Measurements from ENCODE around the gene SLC37A2. TPM values are rescaled to one million over a fixed set of nuclear protein-coding genes. Genes with fewer than 3 reads are reported as not detected.

The SLC37A2 gene
- total RNA-seq, 4 donors from 2014 or later, result 0.26 to 4.1 (median 0.86) TPM

GRCh38 chr11:125081098-125081798, 18.1 kb downstream of the SLC37A2 start:
- Histone ChIP-seq H3K36me3 (no peaks in the 10 kb centered on the region), H3K4me1 (no peaks in the 10 kb centered on the region), H3K9me3 (no peaks in the 10 kb centered on the region), H3K27ac (no peak overlapping the region), H3K27me3 (no peaks in the 10 kb centered on the region), H3K4me3 (no peak overlapping the region)
- intact Hi-C loops (cut with DNase I; ENCODE audit: low total_unique reads), result no loop called here
- no peak for TF ChIP-seq POLR2A (IDR thresholded peaks at IDR 0.05)
- TF ChIP-seq, protein P1, sequence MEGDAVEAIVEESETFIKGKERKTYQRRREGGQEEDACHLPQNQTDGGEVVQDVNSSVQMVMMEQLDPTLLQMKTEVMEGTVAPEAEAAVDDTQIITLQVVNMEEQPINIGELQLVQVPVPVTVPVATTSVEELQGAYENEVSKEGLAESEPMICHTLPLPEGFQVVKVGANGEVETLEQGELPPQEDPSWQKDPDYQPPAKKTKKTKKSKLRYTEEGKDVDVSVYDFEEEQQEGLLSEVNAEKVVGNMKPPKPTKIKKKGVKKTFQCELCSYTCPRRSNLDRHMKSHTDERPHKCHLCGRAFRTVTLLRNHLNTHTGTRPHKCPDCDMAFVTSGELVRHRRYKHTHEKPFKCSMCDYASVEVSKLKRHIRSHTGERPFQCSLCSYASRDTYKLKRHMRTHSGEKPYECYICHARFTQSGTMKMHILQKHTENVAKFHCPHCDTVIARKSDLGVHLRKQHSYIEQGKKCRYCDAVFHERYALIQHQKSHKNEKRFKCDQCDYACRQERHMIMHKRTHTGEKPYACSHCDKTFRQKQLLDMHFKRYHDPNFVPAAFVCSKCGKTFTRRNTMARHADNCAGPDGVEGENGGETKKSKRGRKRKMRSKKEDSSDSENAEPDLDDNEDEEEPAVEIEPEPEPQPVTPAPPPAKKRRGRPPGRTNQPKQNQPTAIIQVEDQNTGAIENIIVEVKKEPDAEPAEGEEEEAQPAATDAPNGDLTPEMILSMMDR (IDR thresholded peaks at IDR 0.05), result no peak
- DNase-seq, result no peak

- no peak for DNase-seq
- intact Hi-C loops (cut with DNase I; ENCODE audit: low total_unique reads), result no loop called here
- Histone ChIP-seq H3K27ac (no peak overlapping the region), H3K4me1 (no peaks in the 10 kb centered on the region), H3K9me3 (no peaks in the 10 kb centered on the region), H3K36me3 (no peaks in the 10 kb centered on the region), H3K4me3 (no peak overlapping the region), H3K27me3 (no peaks in the 10 kb centered on the region)
- TF ChIP-seq POLR2A (IDR thresholded peaks at IDR 0.05), result no peak
- TF ChIP-seq, protein P1 (IDR thresholded peaks at IDR 0.05), result no peak
Measured at GRCh38 chr11:125082040-125082439, 18.9 kb downstream of the SLC37A2 start.

DNA sequence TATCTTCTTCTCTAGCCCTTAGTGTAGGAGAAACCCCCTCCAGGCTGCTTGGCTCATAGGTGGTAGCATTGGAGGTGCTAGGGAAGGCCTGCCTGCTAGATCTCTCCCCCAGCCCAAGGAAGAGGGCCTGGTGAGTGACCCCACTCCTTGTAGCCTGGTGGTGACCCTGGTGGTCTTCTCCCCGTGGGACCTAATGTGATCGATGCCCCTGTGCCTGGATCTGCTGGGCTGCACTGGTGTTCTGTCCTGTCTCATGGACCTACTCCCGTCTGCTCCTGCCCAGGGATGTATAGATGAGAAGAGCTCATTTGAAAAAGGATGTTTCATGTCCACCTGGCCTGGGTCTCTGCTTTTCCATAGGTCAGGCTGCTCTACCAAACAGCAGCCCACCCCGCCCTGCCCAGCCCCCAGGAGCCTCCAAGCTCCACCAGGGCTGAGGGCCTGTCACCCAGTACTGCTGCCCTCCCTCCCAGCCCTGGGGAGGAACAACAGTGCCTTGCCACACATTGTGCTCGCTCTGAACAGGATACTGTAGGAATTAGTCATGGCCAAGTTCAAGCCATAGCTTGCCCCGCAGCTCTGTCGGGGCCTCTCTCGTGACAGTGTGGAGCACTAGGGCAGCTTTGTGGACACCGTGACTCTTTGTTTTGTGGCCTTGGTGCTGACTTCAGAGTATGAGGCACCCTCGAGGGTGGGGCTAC, 19.7 kb downstream of the SLC37A2 start:
- intact Hi-C loops (cut with DNase I; ENCODE audit: low total_unique reads), result no loop called here
- Histone ChIP-seq H3K36me3 (no peaks in the 10 kb centered on the region), H3K9me3 (no peaks in the 10 kb centered on the region), H3K4me3 (no peak overlapping the region), H3K4me1 (no peaks in the 10 kb centered on the region), H3K27ac (no peak overlapping the region), H3K27me3 (no peaks in the 10 kb centered on the region)
- DNase-seq, result no peak
- TF ChIP-seq, protein P1 (IDR thresholded peaks at IDR 0.05), result no peak
- TF ChIP-seq POLR2A (IDR thresholded peaks at IDR 0.05), result no peak

GRCh38 chr11:125083312-125084056, 20.4 kb downstream of the SLC37A2 start:
- no peak for TF ChIP-seq POLR2A (IDR thresholded peaks at IDR 0.05)
- TF ChIP-seq, protein P1 (IDR thresholded peaks at IDR 0.05), result no peak
- H3K27ac ChIP-seq, result no peak overlapping the region
- no peaks in the 10 kb centered on the region for H3K4me1 ChIP-seq
- no peak overlapping the region for H3K4me3 ChIP-seq
- no peaks in the 10 kb centered on the region for H3K27me3 ChIP-seq
- intact Hi-C loops (cut with DNase I; ENCODE audit: low total_unique reads), result no loop called here
- H3K36me3 ChIP-seq, result no peaks in the 10 kb centered on the region
- H3K9me3 ChIP-seq, result no peaks in the 10 kb centered on the region
- no peak for DNase-seq

GRCh38 chr11:125084057-125084416, 20.9 kb downstream of the SLC37A2 start:
- Histone ChIP-seq H3K36me3 (no peaks in the 10 kb centered on the region), H3K4me1 (no peaks in the 10 kb centered on the region), H3K9me3 (no peaks in the 10 kb centered on the region), H3K27ac (no peak overlapping the region), H3K27me3 (no peaks in the 10 kb centered on the region), H3K4me3 (no peak overlapping the region)
- TF ChIP-seq POLR2A (IDR thresholded peaks at IDR 0.05), result no peak
- TF ChIP-seq, protein P1 (IDR thresholded peaks at IDR 0.05), result no peak
- intact Hi-C loops (cut with DNase I; ENCODE audit: low total_unique reads), result no loop called here
- no peak for DNase-seq
